Measurements from ENCODE around the gene LRP5.

GRCh38 chr11:68473693-68474092 is 161.3 kb downstream of the LRP5 start:
- TF ChIP-seq EZH2 (IDR thresholded peaks at IDR 0.05; ENCODE audit: insufficient read depth, low read length), result no peak
- TF ChIP-seq CTCF (IDR thresholded peaks at IDR 0.05; ENCODE audit: insufficient read depth, low read depth, low read length), result no peak

Measured in astrocyte (in vitro differentiated cells and primary cell).